DND-41 (cell line): ENCODE data around the gene SSUH2.

Source experiments
- ATAC-seq: fragments of 200-7000 bp; cut with Tn5 transposase; 3 replicates; pipeline ENCODE4 v1.9.1; 2021; ENCODE audit warnings: low read depth; ENCODE audit not compliant: insufficient read depth
- DNase-seq: peaks from one replicate; pipeline ENCODE4 v3.0.0-alpha.2; 2020
- H2AFZ ChIP-seq: 2 replicates; pipeline ENCODE4 v1.6.0; 2012; ENCODE audit warnings: low read depth, low read length
- H3K27ac ChIP-seq: 2 replicates; pipeline ENCODE4 v1.5.1; 2012; ENCODE audit warnings: low read length, inconsistent platforms
- H3K27me3 ChIP-seq: fragments of 200-600 bp; sonication (generic); 2 replicates; pipeline ENCODE4 v1.6.0; 2012; ENCODE audit warnings: low read length, mild to moderate bottlenecking, inconsistent platforms; ENCODE audit not compliant: insufficient read depth, poor library complexity
- H3K36me3 ChIP-seq: 2 replicates; pipeline ENCODE4 v1.5.1; 2012; ENCODE audit warnings: low read length, inconsistent platforms; ENCODE audit not compliant: insufficient read depth
- H3K4me1 ChIP-seq: 2 replicates; pipeline ENCODE4 v1.5.1; 2012; ENCODE audit warnings: mild to moderate bottlenecking, low read length; ENCODE audit not compliant: insufficient read depth
- H3K4me2 ChIP-seq: 2 replicates; pipeline ENCODE4 v1.6.0; 2012; ENCODE audit warnings: mild to moderate bottlenecking, moderate library complexity, low read length, inconsistent platforms; ENCODE audit not compliant: insufficient read depth
- H3K4me3 ChIP-seq, 2 experiments: fragments of 200-600 bp in 1 of 2; shearing (Covaris generic) in 1 of 2; 2 replicates each; pipeline ENCODE4 v1.5.1; 2012 to 2016; ENCODE audit warnings: inconsistent platforms in 2 of 2, low read length in 2 of 2, mild to moderate bottlenecking in 2 of 2, low read depth in 1 of 2, moderate library complexity in 1 of 2
- H3K79me2 ChIP-seq: 2 replicates; pipeline ENCODE4 v1.6.0; 2012; ENCODE audit warnings: low read length, inconsistent platforms; ENCODE audit not compliant: insufficient read depth
- H3K9ac ChIP-seq: 2 replicates; pipeline ENCODE4 v1.6.0; 2012; ENCODE audit warnings: low read depth, mild to moderate bottlenecking, inconsistent platforms, low read length, moderate library complexity
- H3K9me3 ChIP-seq: 2 replicates; pipeline ENCODE4 v1.5.1; 2012; ENCODE audit warnings: low read length, moderate library complexity, mild to moderate bottlenecking, inconsistent platforms; ENCODE audit not compliant: insufficient read depth, severe bottlenecking
- H4K20me1 ChIP-seq: 2 replicates; pipeline ENCODE4 v1.6.0; 2012; ENCODE audit warnings: low read length; ENCODE audit not compliant: insufficient read depth
- EZH2 ChIP-seq: IDR thresholded peaks from 3 replicates; pipeline ENCODE4 v1.6.1; 2012; ENCODE audit warnings: borderline replicate concordance, low read depth, mild to moderate bottlenecking, moderate library complexity, low read length, inconsistent platforms; ENCODE audit not compliant: severe bottlenecking
- TF ChIP-seq, protein P1 (sequence below): IDR thresholded peaks from 2 replicates; pipeline ENCODE4 v1.5.1; 2012; ENCODE audit warnings: borderline replicate concordance, low read length, moderate library complexity, mild to moderate bottlenecking; ENCODE audit not compliant: poor library complexity, severe bottlenecking; ENCODE audit errors: extremely low read depth

Gene SSUH2

DNA sequence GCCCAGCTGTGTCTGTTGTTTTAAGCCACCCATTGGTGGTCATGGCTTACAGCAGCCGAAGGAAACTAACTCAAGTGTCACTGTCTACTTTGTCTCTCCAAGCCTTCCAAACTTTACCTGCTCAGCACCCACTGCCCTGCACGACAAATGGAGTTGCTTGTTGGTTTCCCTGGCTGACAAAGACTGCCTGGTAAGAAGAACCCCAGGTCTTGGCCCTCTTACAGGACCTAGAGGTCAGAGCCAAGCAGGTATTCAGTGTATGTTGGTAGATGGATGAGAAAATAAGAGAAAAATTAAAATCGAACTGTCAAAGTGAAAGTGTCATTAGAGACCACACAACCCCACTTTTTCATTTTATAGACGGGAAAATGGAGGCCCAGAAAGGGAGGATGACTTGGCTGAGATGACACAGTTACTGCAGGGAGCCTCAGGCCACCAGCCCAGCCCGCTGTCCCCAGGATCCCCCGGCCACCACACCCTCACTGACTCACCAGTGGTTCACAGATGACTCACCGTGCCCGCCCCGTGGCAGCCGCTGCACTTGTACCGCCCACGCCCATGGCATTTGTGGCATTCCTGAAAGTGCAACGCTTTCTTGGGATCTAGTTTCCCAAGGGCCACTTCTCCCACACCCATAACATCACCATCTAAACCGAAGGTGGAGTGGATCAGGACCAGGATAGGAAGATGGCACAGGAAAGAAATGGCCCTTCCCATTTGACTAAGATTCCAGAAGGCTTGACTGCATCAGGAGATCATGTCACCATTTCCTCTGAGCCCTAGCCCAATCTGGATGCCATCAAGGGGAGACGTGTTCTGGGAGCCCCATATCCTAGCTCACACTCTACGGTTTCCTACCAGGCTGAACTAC, 15.2 kb downstream of the SSUH2 start:
- TF ChIP-seq EZH2: no peak
- TF ChIP-seq, protein P1, sequence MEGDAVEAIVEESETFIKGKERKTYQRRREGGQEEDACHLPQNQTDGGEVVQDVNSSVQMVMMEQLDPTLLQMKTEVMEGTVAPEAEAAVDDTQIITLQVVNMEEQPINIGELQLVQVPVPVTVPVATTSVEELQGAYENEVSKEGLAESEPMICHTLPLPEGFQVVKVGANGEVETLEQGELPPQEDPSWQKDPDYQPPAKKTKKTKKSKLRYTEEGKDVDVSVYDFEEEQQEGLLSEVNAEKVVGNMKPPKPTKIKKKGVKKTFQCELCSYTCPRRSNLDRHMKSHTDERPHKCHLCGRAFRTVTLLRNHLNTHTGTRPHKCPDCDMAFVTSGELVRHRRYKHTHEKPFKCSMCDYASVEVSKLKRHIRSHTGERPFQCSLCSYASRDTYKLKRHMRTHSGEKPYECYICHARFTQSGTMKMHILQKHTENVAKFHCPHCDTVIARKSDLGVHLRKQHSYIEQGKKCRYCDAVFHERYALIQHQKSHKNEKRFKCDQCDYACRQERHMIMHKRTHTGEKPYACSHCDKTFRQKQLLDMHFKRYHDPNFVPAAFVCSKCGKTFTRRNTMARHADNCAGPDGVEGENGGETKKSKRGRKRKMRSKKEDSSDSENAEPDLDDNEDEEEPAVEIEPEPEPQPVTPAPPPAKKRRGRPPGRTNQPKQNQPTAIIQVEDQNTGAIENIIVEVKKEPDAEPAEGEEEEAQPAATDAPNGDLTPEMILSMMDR: no peak
- H3K4me3 ChIP-seq: no peak overlapping the region
- no peaks in the 10 kb centered on the region for H3K9me3 ChIP-seq
- no peaks in the 10 kb centered on the region for H3K79me2 ChIP-seq
- H3K9ac ChIP-seq: no peak overlapping the region
- no peak overlapping the region for H3K4me2 ChIP-seq
- no peaks in the 10 kb centered on the region for H3K27me3 ChIP-seq
- no peak overlapping the region for H2AFZ ChIP-seq
- no peaks in the 10 kb centered on the region for H3K4me1 ChIP-seq
- ATAC-seq (no peak), DNase-seq (no peak)
- H3K27ac ChIP-seq: no peak overlapping the region
- H3K36me3 ChIP-seq: no peaks in the 10 kb centered on the region
- H4K20me1 ChIP-seq: no peaks in the 10 kb centered on the region

GRCh38 chr3:8627949-8628348, 16.6 kb downstream of the SSUH2 start:
- TF ChIP-seq, protein P1: no peak
- no peak for TF ChIP-seq EZH2
- H3K9ac ChIP-seq: no peak overlapping the region
- peaks cover 4% of the 10 kb centered on the region; the same call in 1 of the 2 replicates for H4K20me1 ChIP-seq
- H3K9me3 ChIP-seq: no peaks in the 10 kb centered on the region
- no peak overlapping the region for H3K4me2 ChIP-seq
- ATAC-seq: no peak
- H3K79me2 ChIP-seq: no peaks in the 10 kb centered on the region
- H2AFZ ChIP-seq: no peak overlapping the region
- H3K4me3 ChIP-seq: no peak overlapping the region
- no peaks in the 10 kb centered on the region for H3K36me3 ChIP-seq
- H3K4me1 ChIP-seq: no peaks in the 10 kb centered on the region
- DNase-seq: no peak
- H3K27ac ChIP-seq: no peak overlapping the region
- H3K27me3 ChIP-seq: no peaks in the 10 kb centered on the region

- Histone ChIP-seq H3K79me2 (no peaks in the 10 kb centered on the region), H3K27ac (no peak overlapping the region), H3K4me3 (no peak overlapping the region), H3K9ac (no peak overlapping the region), H3K36me3 (no peaks in the 10 kb centered on the region), H4K20me1 (peaks cover 4% of the 10 kb centered on the region; the same call in 1 of the 2 replicates), H3K4me2 (no peak overlapping the region), H2AFZ (no peak overlapping the region), H3K27me3 (no peaks in the 10 kb centered on the region), H3K9me3 (no peaks in the 10 kb centered on the region), H3K4me1 (no peaks in the 10 kb centered on the region)
- ATAC-seq: no peak
- no peak for DNase-seq
- TF ChIP-seq, protein P1: no peak
- TF ChIP-seq EZH2: no peak
These were observed 17.2 kb downstream of the SSUH2 start for GRCh38 chr3:8627201-8627940.
